ENCODE measurements around the gene SNRPB.

SNRPB gene

DNA sequence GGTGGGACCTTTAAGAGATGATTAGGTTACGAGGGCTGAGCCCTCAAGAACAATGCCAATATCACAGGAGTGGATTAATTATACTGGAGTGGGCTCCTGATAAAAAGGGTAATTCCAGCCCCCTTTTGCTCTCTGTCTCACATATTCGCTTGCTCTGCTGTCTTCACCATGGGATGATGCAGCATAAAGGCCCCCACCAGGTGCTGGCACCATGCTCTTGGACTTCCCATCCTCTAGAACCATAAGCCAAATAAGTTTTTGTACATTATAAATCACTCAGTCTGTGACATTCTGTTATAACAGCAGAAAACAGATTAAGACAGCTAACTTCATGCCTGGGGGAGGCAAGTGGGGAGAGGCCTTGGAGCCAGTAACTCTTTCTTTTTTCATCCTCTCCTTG, 9.8 kb upstream of the SNRPB start:
- TF ChIP-seq, protein P1, sequence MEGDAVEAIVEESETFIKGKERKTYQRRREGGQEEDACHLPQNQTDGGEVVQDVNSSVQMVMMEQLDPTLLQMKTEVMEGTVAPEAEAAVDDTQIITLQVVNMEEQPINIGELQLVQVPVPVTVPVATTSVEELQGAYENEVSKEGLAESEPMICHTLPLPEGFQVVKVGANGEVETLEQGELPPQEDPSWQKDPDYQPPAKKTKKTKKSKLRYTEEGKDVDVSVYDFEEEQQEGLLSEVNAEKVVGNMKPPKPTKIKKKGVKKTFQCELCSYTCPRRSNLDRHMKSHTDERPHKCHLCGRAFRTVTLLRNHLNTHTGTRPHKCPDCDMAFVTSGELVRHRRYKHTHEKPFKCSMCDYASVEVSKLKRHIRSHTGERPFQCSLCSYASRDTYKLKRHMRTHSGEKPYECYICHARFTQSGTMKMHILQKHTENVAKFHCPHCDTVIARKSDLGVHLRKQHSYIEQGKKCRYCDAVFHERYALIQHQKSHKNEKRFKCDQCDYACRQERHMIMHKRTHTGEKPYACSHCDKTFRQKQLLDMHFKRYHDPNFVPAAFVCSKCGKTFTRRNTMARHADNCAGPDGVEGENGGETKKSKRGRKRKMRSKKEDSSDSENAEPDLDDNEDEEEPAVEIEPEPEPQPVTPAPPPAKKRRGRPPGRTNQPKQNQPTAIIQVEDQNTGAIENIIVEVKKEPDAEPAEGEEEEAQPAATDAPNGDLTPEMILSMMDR (IDR thresholded peaks at IDR 0.05; ENCODE audit: insufficient read depth, low read length, missing control alignments) = no peak
- POLR2A ChIA-PET = no interaction called here
- H3K4me3 ChIP-seq (ENCODE audit: low read depth, low read length) = no peak overlapping the region
- no peak for DNase-seq (ENCODE audit: low read depth, low spot score)
- CTCF ChIA-PET = no interaction called here

DNA sequence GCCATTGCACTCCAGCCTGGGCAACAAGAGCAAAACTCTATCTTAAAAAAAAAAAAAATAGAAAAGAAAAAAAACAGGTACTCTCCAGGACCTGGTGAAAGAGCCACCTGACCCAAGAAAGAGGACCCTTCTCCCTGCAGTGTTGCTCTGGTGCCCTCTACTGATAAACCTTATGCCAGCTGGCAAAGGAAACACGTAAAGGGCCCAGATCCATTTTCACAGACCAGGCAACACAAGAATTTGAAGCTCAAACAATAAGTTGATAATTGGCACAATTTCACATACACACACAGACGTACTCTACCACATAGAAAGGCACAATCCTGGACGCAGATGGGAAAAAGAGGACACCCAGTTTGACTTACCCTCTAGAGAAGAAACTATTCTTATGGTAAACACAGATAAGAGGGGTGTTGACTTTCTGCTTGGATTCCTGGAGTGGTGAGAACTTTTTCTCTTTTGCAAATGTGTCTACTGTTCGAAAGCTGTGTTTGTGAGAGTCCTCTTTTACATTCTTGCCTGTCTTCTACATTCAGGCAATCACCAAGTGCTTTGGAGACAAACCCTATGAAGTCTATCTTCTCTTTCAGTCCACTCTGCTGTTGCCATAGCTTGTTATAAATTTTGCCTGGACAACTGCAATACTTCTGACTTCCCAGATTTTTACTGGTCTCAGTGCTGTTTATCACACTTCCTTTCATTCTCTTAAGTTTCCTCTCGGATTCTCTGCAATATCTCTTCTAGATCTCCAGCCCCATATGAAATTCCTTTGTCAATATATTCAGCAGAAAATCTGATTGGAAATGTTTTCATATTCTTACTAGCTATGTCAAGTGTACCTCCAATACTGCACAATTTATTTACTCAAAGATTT, 6.4 kb upstream of the SNRPB start:
- CTCF ChIA-PET = interaction anchor here (0.6 to 2.3 kb wide), 4 partner anchors 18 to 45 kb away, joined by 3 to 11 read pairs (median 5); no protein-coding TSS in a partner anchor
- POLR2A ChIA-PET = no interaction called here
- no peak for DNase-seq (ENCODE audit: low read depth, low spot score)
- no peak overlapping the region for H3K4me3 ChIP-seq (ENCODE audit: low read depth, low read length)
- TF ChIP-seq, protein P1 (IDR thresholded peaks at IDR 0.05; ENCODE audit: insufficient read depth, low read length, missing control alignments) = no peak

DNA sequence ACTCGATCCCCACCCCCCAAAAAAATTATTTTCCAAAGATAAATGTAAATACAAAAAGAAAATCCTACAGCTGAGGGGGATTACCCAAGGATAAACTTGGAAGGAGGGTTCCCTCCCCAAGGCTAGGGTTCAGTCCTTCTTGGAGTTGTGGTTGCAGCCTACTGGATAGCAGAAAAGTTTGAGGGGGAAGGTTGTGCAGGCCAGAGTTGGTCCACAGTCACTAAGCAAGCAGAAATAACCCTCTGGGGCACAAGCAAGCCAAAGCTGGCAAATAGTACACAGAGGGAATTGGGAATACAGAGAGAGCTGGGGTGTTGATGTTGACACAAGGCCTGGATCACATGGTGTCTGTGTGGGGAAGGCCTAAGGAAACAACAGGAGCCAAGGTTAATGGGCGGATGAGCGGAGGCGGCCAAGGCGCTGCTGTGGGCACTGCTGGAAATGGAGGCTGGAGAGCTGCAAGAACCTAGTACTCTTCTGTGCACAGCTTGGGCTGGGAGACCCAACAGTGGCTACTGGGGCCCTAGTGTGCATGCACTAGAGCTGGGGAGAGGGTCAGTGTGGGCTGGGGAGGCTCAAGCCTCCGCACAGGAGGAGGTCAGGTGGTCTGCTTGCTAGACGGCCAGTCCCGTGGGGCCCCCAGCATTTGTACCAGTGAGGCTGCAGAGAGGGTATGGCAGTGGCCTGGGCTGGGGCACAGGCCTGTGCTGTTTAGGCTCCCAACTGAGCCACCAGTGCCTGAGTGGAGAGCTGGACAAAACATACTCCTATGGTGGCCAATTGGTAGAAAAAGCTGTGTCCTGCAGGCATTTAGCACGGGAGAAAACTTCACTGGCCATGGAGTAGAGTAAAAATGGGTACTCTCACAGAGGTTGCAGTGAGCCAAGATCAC, 5.5 kb upstream of the SNRPB start:
- no peak overlapping the region for H3K4me3 ChIP-seq (ENCODE audit: low read depth, low read length)
- TF ChIP-seq, protein P1 (IDR thresholded peaks at IDR 0.05; ENCODE audit: insufficient read depth, low read length, missing control alignments) = no peak
- POLR2A ChIA-PET = no interaction called here
- CTCF ChIA-PET = interaction anchor here (0.6 to 2.3 kb wide), 4 partner anchors 18 to 46 kb away, joined by 3 to 11 read pairs (median 5); no protein-coding TSS in a partner anchor
- no peak for DNase-seq (ENCODE audit: low read depth, low spot score)

DNA sequence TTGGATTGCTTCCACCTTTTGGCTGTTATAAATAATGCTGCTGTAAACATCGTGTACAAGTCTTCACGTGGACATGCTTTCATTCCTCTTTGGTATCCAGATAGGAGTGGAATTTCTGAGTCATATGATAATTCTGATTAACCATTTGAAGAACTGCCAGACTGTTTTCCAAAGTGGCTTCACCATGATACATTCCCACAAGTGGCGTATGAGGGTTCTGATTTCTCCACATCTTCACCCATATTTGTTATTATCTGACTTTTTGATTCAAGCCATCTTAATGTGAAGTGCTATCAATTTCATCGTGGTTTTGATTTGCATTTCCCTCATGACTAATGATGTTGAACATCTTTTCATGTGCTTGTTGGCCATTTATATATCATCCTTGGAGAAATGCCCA, 2.9 kb upstream of the SNRPB start:
- peak; percentile 59 for DNase-seq (ENCODE audit: low read depth, low spot score)
- TF ChIP-seq, protein P1 (IDR thresholded peaks at IDR 0.05; ENCODE audit: insufficient read depth, low read length, missing control alignments) = no peak
- H3K4me3 ChIP-seq (ENCODE audit: low read depth, low read length) = no peak overlapping the region
- CTCF ChIA-PET = no interaction called here
- POLR2A ChIA-PET = no interaction called here

DNA sequence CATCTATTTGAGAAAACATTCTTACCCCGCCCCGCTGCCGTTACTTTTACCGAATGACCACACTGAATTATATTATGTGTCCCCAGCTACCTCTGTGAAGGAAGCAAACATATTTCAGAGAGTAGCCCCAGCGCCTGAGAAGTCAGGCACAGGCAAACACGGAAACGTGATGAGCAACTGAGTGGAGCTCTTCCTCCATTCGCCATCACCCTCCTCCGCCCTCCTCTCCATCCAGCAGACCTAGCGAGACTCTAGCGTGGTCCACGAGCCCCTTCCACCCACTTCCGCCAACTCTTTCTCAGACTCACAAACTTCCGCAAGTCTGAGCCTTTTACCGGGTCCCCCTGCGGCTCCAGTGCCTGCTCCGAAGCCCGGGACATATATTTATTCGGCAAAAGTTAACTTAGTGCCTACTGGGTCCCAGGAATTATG, 582 bp downstream of the SNRPB start:
- peak overlapping the region; percentile 97 for H3K4me3 ChIP-seq (ENCODE audit: low read depth, low read length)
- ChIA-PET POLR2A (interaction anchor here (0.5 to 1.4 kb wide), 9 partner anchors 8 to 536 kb away, joined by 3 to 6 read pairs (median 4); partner anchors contain the start of gene NOP56), CTCF (interaction anchor here (1.9 to 6.9 kb wide), 5 partner anchors 13 to 262 kb away, joined by 6 to 59 read pairs (median 27); no protein-coding TSS in a partner anchor)
- no peak for DNase-seq (ENCODE audit: low read depth, low spot score)
- TF ChIP-seq, protein P1 (IDR thresholded peaks at IDR 0.05; ENCODE audit: insufficient read depth, low read length, missing control alignments) = no peak

Data from AG04449 (cell line).